ENCODE measurements around the gene KRTAP3-1. TPM values are rescaled to one million over a fixed set of nuclear protein-coding genes. Genes with fewer than 3 reads are reported as not detected.
"Not testable (repeated sequence)": the region's sequence is repeated elsewhere in the genome, so short reads cannot be mapped to it uniquely, and the experiment has no call there.

Gene KRTAP3-1
- total RNA-seq, result not detected

- DNase-seq, result no peak
Observed at GRCh38 chr17:41008811-41009210, at the start of gene KRTAP3-1. Gene KRTAP3-1 (minus strand): TSS chr17:41009128. CDS start chr17:41009074, 54 bp downstream.

GRCh38 chr17:41057547-41057946 lies 48.6 kb upstream of the KRTAP3-1 start:
- no peak for DNase-seq

- DNase-seq, result not testable (repeated sequence)
Observed at GRCh38 chr17:41055130-41055529, 46.2 kb upstream of the KRTAP3-1 start, which contains the start of gene KRTAP2-2. Gene KRTAP2-2 (minus strand): TSS chr17:41055230. CDS start chr17:41055211, 19 bp downstream.

GRCh38 chr17:41054556-41054955 lies 45.6 kb upstream of the KRTAP3-1 start:
- DNase-seq, result not testable (repeated sequence)

GRCh38 chr17:41054025-41054424 lies 45.1 kb upstream of the KRTAP3-1 start:
- no peak for DNase-seq

GRCh38 chr17:41052566-41052965 lies 43.6 kb upstream of the KRTAP3-1 start:
- no peak for DNase-seq

GRCh38 chr17:41049110-41049509 lies 40.2 kb upstream of the KRTAP3-1 start:
- no peak for DNase-seq

- no peak for DNase-seq
Observed at GRCh38 chr17:41048441-41048840, 39.5 kb upstream of the KRTAP3-1 start.

- DNase-seq, result not testable (repeated sequence)
Observed at GRCh38 chr17:41046735-41047465, 38.0 kb upstream of the KRTAP3-1 start, which contains the start of gene KRTAP2-1. Gene KRTAP2-1 (minus strand): TSS chr17:41047316. CDS start chr17:41047267, 49 bp downstream.

- no peak for DNase-seq
Observed at GRCh38 chr17:41042953-41043352, 34.0 kb upstream of the KRTAP3-1 start.

GRCh38 chr17:41040783-41041571 lies 32.0 kb upstream of the KRTAP3-1 start, which contains the start of gene KRTAP1-1:
Gene KRTAP1-1 (minus strand): TSS chr17:41041450. CDS start chr17:41041397, 53 bp downstream.
- not testable (repeated sequence) for DNase-seq

- no peak for DNase-seq
Observed at GRCh38 chr17:41037853-41038350, 29.0 kb upstream of the KRTAP3-1 start.

- DNase-seq, result not testable (repeated sequence)
Observed at GRCh38 chr17:41034346-41034935, 25.5 kb upstream of the KRTAP3-1 start, which contains the start of gene KRTAP1-3. Gene KRTAP1-3 (minus strand): TSS chr17:41034874. CDS start chr17:41034821, 53 bp downstream.

GRCh38 chr17:41029633-41030245 lies 20.8 kb upstream of the KRTAP3-1 start, which contains the start of gene KRTAP1-4:
Gene KRTAP1-4 (minus strand): TSS chr17:41030195. CDS start chr17:41030078, 117 bp downstream.
- no peak for DNase-seq

- DNase-seq, result no peak
Observed at GRCh38 chr17:41026715-41027471, 18.0 kb upstream of the KRTAP3-1 start, which contains the start of gene KRTAP1-5. Gene KRTAP1-5 (minus strand): TSS chr17:41027208. CDS start chr17:41027155, 53 bp downstream.

- no peak for DNase-seq
Observed at GRCh38 chr17:41024697-41025096, 15.8 kb upstream of the KRTAP3-1 start.

- DNase-seq, result no peak
Observed at GRCh38 chr17:41020336-41020735, 11.4 kb upstream of the KRTAP3-1 start.

GRCh38 chr17:41019415-41019814 lies 10.5 kb upstream of the KRTAP3-1 start:
- DNase-seq, result no peak

- DNase-seq, result no peak
Observed at GRCh38 chr17:41018541-41018940, 9.6 kb upstream of the KRTAP3-1 start.

GRCh38 chr17:41016578-41017215 lies 7.8 kb upstream of the KRTAP3-1 start:
- no peak for DNase-seq

GRCh38 chr17:41015454-41015853 lies 6.5 kb upstream of the KRTAP3-1 start:
- DNase-seq, result no peak
